Tibial nerve (tissue), 4 donors: ENCODE data around the gene SULF2.

ENCODE experiments used
- CTCF ChIP-seq, 5 experiments: fragments of 200-600 bp in 3 of 5; fragments of 450-650 bp in 2 of 5; sonication (generic) in 3 of 5; IDR thresholded peaks; one replicate each; pipeline ENCODE4 v1.5.1; 2016 to 2019; ENCODE audit warnings: antibody characterized with exemption in 5 of 5, mild to moderate bottlenecking in 3 of 5, moderate library complexity in 2 of 5
- EP300 ChIP-seq, 2 donors: sonication (generic); formaldehyde crosslinking; IDR thresholded peaks; one replicate each; pipeline ENCODE4 v1.6.1; 2017; ENCODE audit warnings: antibody characterized with exemption in 2 of 2, mild to moderate bottlenecking in 1 of 2
- POLR2A ChIP-seq, 2 donors: fragments of 450-650 bp; IDR thresholded peaks; one replicate each; pipeline ENCODE4 v1.6.1; 2017; ENCODE audit warnings: antibody characterized with exemption in 2 of 2, mild to moderate bottlenecking in 2 of 2, moderate library complexity in 2 of 2

DNA sequence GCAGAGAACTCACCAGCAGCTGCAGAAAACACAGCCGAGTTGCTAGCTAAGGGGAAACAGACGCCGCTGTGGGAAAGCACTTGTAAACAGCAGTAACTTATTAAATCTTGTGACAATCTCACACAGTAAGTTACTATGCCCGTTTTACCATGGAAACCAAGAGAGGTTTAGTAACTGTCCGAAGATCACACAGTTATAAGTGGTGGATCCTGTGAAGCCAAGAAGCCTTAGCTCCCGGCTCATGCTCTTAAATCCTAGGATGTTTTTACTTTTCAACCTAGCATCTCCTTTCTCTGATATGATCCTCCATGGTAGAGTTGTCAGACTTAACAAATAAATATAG is 1.5 kb upstream of the SULF2 start:
- no peak for TF ChIP-seq CTCF (IDR thresholded peaks at IDR 0.05)
- no peak for TF ChIP-seq EP300 (IDR thresholded peaks at IDR 0.05)
- TF ChIP-seq POLR2A (IDR thresholded peaks at IDR 0.05) = no peak
